Ishikawa (cell line): Measurements from ENCODE around the gene SH3RF3.

Experiments used
- CEBPB ChIP-seq: IDR thresholded peaks from 2 replicates; pipeline ENCODE4 v1.6.1; 2012
- EP300 ChIP-seq: IDR thresholded peaks from 2 replicates; pipeline ENCODE4 v1.6.1; 2012; ENCODE audit warnings: borderline replicate concordance
- FOXM1 ChIP-seq: IDR thresholded peaks from 2 replicates; pipeline ENCODE4 v1.6.1; 2012; ENCODE audit warnings: low read depth, borderline replicate concordance
- NFIC ChIP-seq: IDR thresholded peaks from 2 replicates; pipeline ENCODE4 v1.6.1; 2012
- TEAD4 ChIP-seq: IDR thresholded peaks from 2 replicates; pipeline ENCODE4 v1.6.1; 2012
- YY1 ChIP-seq: IDR thresholded peaks from 2 replicates; pipeline ENCODE4 v1.6.1; 2012; ENCODE audit warnings: low read depth
- ZBTB7A ChIP-seq: IDR thresholded peaks from 2 replicates; pipeline ENCODE4 v1.6.1; 2012; ENCODE audit warnings: low read depth
- TF ChIP-seq, protein P1 (sequence below): IDR thresholded peaks from 2 replicates; pipeline ENCODE4 v1.6.1; 2012; ENCODE audit warnings: low read depth, mild to moderate bottlenecking

DNA sequence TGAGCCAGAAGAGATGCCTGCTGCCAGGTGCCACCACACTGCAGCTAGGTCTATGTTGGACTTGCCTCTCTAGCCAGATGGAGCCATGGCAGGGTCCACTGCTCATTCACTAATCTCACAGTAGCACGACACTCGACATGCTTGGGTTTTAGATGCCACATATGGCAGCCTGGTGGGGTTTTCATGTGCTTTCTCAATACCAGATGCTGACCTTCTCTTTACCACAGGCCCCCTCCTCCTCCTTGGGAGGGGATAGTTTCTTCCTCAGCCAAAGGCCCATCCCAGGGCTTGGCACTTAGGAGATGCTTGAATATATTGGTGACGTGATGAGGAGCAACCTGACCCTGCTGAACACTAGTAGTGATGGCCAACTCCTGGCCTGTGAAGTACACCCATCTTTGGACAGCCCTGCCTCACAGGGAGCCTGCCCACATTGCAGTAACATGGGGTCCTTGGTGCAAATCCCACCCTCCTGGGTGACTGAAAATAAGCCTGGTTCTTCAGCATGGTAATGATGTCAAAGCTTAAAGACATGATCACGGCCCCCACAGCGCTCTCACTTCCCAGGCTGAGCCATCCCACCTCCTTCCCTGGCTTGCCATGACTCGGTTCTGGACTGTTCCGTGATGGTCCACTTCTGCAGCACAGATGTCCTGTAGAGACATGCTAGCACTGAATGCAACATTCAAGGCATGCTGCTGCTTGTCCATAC lies 227.5 kb downstream of the SH3RF3 start:
- TF ChIP-seq FOXM1 = no peak
- TF ChIP-seq NFIC = no peak
- TF ChIP-seq CEBPB = no peak
- no peak for TF ChIP-seq EP300
- TF ChIP-seq, protein P1, sequence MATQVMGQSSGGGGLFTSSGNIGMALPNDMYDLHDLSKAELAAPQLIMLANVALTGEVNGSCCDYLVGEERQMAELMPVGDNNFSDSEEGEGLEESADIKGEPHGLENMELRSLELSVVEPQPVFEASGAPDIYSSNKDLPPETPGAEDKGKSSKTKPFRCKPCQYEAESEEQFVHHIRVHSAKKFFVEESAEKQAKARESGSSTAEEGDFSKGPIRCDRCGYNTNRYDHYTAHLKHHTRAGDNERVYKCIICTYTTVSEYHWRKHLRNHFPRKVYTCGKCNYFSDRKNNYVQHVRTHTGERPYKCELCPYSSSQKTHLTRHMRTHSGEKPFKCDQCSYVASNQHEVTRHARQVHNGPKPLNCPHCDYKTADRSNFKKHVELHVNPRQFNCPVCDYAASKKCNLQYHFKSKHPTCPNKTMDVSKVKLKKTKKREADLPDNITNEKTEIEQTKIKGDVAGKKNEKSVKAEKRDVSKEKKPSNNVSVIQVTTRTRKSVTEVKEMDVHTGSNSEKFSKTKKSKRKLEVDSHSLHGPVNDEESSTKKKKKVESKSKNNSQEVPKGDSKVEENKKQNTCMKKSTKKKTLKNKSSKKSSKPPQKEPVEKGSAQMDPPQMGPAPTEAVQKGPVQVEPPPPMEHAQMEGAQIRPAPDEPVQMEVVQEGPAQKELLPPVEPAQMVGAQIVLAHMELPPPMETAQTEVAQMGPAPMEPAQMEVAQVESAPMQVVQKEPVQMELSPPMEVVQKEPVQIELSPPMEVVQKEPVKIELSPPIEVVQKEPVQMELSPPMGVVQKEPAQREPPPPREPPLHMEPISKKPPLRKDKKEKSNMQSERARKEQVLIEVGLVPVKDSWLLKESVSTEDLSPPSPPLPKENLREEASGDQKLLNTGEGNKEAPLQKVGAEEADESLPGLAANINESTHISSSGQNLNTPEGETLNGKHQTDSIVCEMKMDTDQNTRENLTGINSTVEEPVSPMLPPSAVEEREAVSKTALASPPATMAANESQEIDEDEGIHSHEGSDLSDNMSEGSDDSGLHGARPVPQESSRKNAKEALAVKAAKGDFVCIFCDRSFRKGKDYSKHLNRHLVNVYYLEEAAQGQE = no peak
- no peak for TF ChIP-seq TEAD4
- no peak for TF ChIP-seq YY1
- no peak for TF ChIP-seq ZBTB7A
